Stomach (tissue), 9 donors: Measurements from ENCODE around the gene SNAPC5. TPM values are rescaled to one million over a fixed set of nuclear protein-coding genes. Genes with fewer than 3 reads are reported as not detected.

ENCODE experiments used
- DNase-seq, 2 donors: peaks; one replicate each; pipeline versions ENCODE4 v3.0.0 to v3.0.0-alpha.2; 2013 to 2019
- H3K27ac ChIP-seq, 5 donors: fragments of 200-600 bp in 4 of 5; sonication (generic) in 4 of 5; one replicate each; pipeline ENCODE4 v1.5.1; 2013 to 2019; ENCODE audit warnings: mild to moderate bottlenecking in 1 of 5, moderate library complexity in 1 of 5
- H3K27me3 ChIP-seq, 3 donors: fragments of 200-600 bp; sonication (generic); one replicate each; pipeline ENCODE4 v1.5.1; 2017 to 2019; ENCODE audit warnings: mixed run types in 1 of 3
- H3K36me3 ChIP-seq, 4 donors: fragments of 200-600 bp; sonication (generic); 1 replicate in 3 of 4; 2 replicates in 1 of 4; pipeline ENCODE4 v1.5.1; 2016 to 2019
- H3K4me1 ChIP-seq, 4 donors: fragments of 200-600 bp; sonication (generic); one replicate each; pipeline ENCODE4 v1.5.1; 2016 to 2019
- H3K4me3 ChIP-seq, 4 donors: fragments of 200-600 bp; sonication (generic) in 3 of 4; one replicate each; pipeline ENCODE4 v1.5.1; 2016 to 2019; ENCODE audit warnings: mild to moderate bottlenecking in 1 of 4
- H3K9me3 ChIP-seq, 4 donors: fragments of 200-600 bp; sonication (generic); one replicate each; pipeline ENCODE4 v1.5.1; 2016 to 2019
- CTCF ChIP-seq, 7 experiments: fragments of 450-650 bp in 4 of 7; fragments of 200-600 bp in 3 of 7; sonication (generic) in 3 of 7; IDR thresholded peaks; one replicate each; pipeline ENCODE4 v1.5.1; 2016 to 2019; ENCODE audit warnings: antibody characterized with exemption in 7 of 7, control low read depth in 2 of 7, mild to moderate bottlenecking in 1 of 7
- EP300 ChIP-seq: sonication (generic); formaldehyde crosslinking; IDR thresholded peaks from one replicate; pipeline ENCODE4 v1.6.1; 2017; ENCODE audit warnings: antibody characterized with exemption
- POLR2A ChIP-seq, 4 donors: fragments of 450-650 bp; IDR thresholded peaks; one replicate each; pipeline ENCODE4 v1.6.1; 2016; ENCODE audit warnings: antibody characterized with exemption in 4 of 4, control low read depth in 2 of 4, mild to moderate bottlenecking in 1 of 4, moderate library complexity in 1 of 4
- POLR2AphosphoS5 ChIP-seq, 3 donors: sonication (generic); formaldehyde crosslinking; IDR thresholded peaks; one replicate each; pipeline ENCODE4 v1.6.1; 2016; ENCODE audit warnings: antibody characterized with exemption in 3 of 3
- WGBS, 5 donors: extraction: QIAGEN DNeasy Blood & Tissue Kit in 3 of 5; methylation state at CpG; one replicate each; pipeline versions ENCODE4 v1.1.5 to v1.1.7; 2013 to 2018; 5-methylcytosine and 5-hydroxymethylcytosine counted together
- intact Hi-C: fragments of 100-400 bp; cut with DNase I; formaldehyde crosslinking; loops from one replicate; pipeline ENCODE4 v1.15.1; 2023; ENCODE audit warnings: low total_unique reads
- polyA plus RNA-seq, 3 donors: library from polyadenylated mRNA; stranded (reverse); fragments of 200-250 nt; gene quantifications; one replicate each; pipeline ENCODE4 v1.2.3, GENCODE V29; 2013
- total RNA-seq, 5 donors: library from RNA; depleted of rRNA; stranded (reverse); fragments of >200 nt; gene quantifications; one replicate each; pipeline versions ENCODE4 v1.1.0 to v1.2.3, GENCODE V29; 2014 to 2016
- donor health status: healthy with polysubstance abuse.
- donor health status: Bipolar disorder and iron deficiency.
- donor health status: healthy.

The SNAPC5 gene
- total and polyA plus RNA-seq, 8 donors, result 2.3 to 49.0 (median 18.0) TPM

GRCh38 chr15:66496951-66497501, 536 bp downstream of the SNAPC5 start:
- Histone ChIP-seq H3K27me3 (no peaks in the 10 kb centered on the region), H3K4me1 (peaks cover 10 to 79% (median 33%) of the 10 kb centered on the region in 4 donors), H3K36me3 (peaks cover 42 to 79% (median 79%) of the 10 kb centered on the region in 4 donors), H3K9me3 (no peaks in the 10 kb centered on the region), H3K4me3 (peak overlapping the region; percentile 71 to 92 (median 86)), H3K27ac (peak overlapping the region; percentile 87 to 92 (median 90))
- intact Hi-C loops, result loop anchor here (5.0 kb wide), 1 partner anchor 110 kb away; the partner anchor contains the start of gene MAP2K1
- no peak for TF ChIP-seq POLR2AphosphoS5 (IDR thresholded peaks at IDR 0.05)
- no peak for TF ChIP-seq CTCF (IDR thresholded peaks at IDR 0.05)
- DNase-seq, result no peak
- WGBS, 5 donors, result 13 to 20% (median 14%) methylated on average over 17 of the region's 17 CpGs

- peaks cover 19 to 79% (median 79%) of the 10 kb centered on the region in 4 donors for H3K36me3 ChIP-seq
- intact Hi-C loops, result no loop called here
These were observed 3.3 kb downstream of the SNAPC5 start for GRCh38 chr15:66494262-66494661.

GRCh38 chr15:66491846-66492245, 5.7 kb downstream of the SNAPC5 start:
- Histone ChIP-seq H3K36me3 (peaks cover 12 to 90% (median 89%) of the 10 kb centered on the region in 4 donors), H3K27ac (no peak overlapping the region), H3K9me3 (no peaks in the 10 kb centered on the region), H3K27me3 (no peaks in the 10 kb centered on the region), H3K4me3 (no peak overlapping the region), H3K4me1 (peaks cover 8 to 44% (median 19%) of the 10 kb centered on the region in 4 donors)
- 83 to 93% (median 90%) methylated on average over 3 of the region's 3 CpGs for WGBS, 5 donors
- TF ChIP-seq POLR2A (IDR thresholded peaks at IDR 0.05) (no peak), POLR2AphosphoS5 (IDR thresholded peaks at IDR 0.05) (no peak), EP300 (no peak), CTCF (IDR thresholded peaks at IDR 0.05) (no peak)
- intact Hi-C loops, result no loop called here
- no peak for DNase-seq

More at GRCh38 chr15:66494262-66494661, 3.3 kb downstream of the SNAPC5 start:
- H3K4me3 ChIP-seq, result no peak overlapping the region
- no peaks in the 10 kb centered on the region for H3K27me3 ChIP-seq
- WGBS, 5 donors, result 66 to 95% (median 93%) methylated on average over 2 of the region's 2 CpGs
- H3K27ac ChIP-seq, result no peak overlapping the region
- no peak for TF ChIP-seq EP300
- TF ChIP-seq POLR2AphosphoS5 (IDR thresholded peaks at IDR 0.05), result no peak
- no peak for TF ChIP-seq CTCF (IDR thresholded peaks at IDR 0.05)
- no peak for TF ChIP-seq POLR2A (IDR thresholded peaks at IDR 0.05)
- DNase-seq, result no peak
- H3K4me1 ChIP-seq, result peaks cover 10 to 65% (median 28%) of the 10 kb centered on the region in 4 donors
- H3K9me3 ChIP-seq, result no peaks in the 10 kb centered on the region

GRCh38 chr15:66489179-66489791, 8.3 kb downstream of the SNAPC5 start:
- TF ChIP-seq POLR2AphosphoS5 (IDR thresholded peaks at IDR 0.05) (no peak), POLR2A (IDR thresholded peaks at IDR 0.05) (no peak), EP300 (no peak), CTCF (IDR thresholded peaks at IDR 0.05) (no peak)
- H3K36me3 ChIP-seq, result peaks cover 22 to 99% (median 96%) of the 10 kb centered on the region in 4 donors
- 71 to 81% (median 79%) methylated on average over 6 of the region's 6 CpGs for WGBS, 5 donors

More at GRCh38 chr15:66489179-66489791, 8.3 kb downstream of the SNAPC5 start:
- no peak for DNase-seq
- H3K27me3 ChIP-seq, result no peaks in the 10 kb centered on the region
- H3K27ac ChIP-seq, result no peak overlapping the region
- H3K9me3 ChIP-seq, result no peaks in the 10 kb centered on the region
- intact Hi-C loops, result no loop called here
- peaks cover 0 to 19% (median 4%) of the 10 kb centered on the region in 4 donors for H3K4me1 ChIP-seq
- H3K4me3 ChIP-seq, result no peak overlapping the region
